Measurements from ENCODE around the gene DET1. TPM values are rescaled to one million over a fixed set of nuclear protein-coding genes. Genes with fewer than 3 reads are reported as not detected.

DET1 gene
- polyA plus RNA-seq, 1 of the 3 experiments (the other 2 are of a cell fraction): 4.5 TPM

- Histone ChIP-seq H3K36me3 (replicated peaks in 1 of 2; ENCODE audit: control insufficient read depth in 1 of 2, insufficient read depth in 2 of 2, low read length in 1 of 2) (peaks cover 10 to 44% of the 10 kb centered on the region in 2 experiments), H3K27ac (ENCODE audit: low read depth in 2 of 2, low read length in 1 of 2) (peak overlapping the region; percentile 77 to 95; a peak in 3 of 4 replicates), H2AFZ (ENCODE audit: low read depth) (peak overlapping the region; percentile 65), H3K4me2 (peak overlapping the region; percentile 88), H4K20me1 (ENCODE audit: insufficient read depth) (no peaks in the 10 kb centered on the region), H3K9me3 (no peaks in the 10 kb centered on the region), H3K9ac (peak overlapping the region; percentile 77), H3K4me3 (ENCODE audit: low read depth in 2 of 2, low read length in 1 of 2) (peak overlapping the region; percentile 94 to 97), H3F3A (replicated peaks; ENCODE audit: insufficient read depth) (peaks cover 9% of the 10 kb centered on the region), H3K27me3 (ENCODE audit: insufficient read depth) (no peaks in the 10 kb centered on the region), H3K4me1 (ENCODE audit: control insufficient read depth in 1 of 2, insufficient read depth in 2 of 2, low read depth in 1 of 2, low read length in 1 of 2) (peaks cover 8 to 17% of the 10 kb centered on the region in 2 experiments; a peak in 3 of 4 replicates), H3K79me2 (ENCODE audit: insufficient read depth) (peaks cover 39% of the 10 kb centered on the region), H3K9me2 (no peaks in the 10 kb centered on the region)
- peak; percentile 42 for DNase-seq
- CTCF ChIA-PET: interaction anchor here (0.7 to 5.3 kb wide), 10 partner anchors 9 to 437 kb away, joined by 3 to 31 read pairs (median 4); no protein-coding TSS in a partner anchor
- WGBS (ENCODE audit: low lambda C conversion rate): 2% methylated on average over 16 of the region's 17 CpGs
- POLR2A ChIA-PET: interaction anchor here (0.5 to 1.0 kb wide), 3 partner anchors 12 to 211 kb away, joined by 3 to 4 read pairs (median 4); partner anchors contain the start of gene NTRK3
- no peak for TF ChIP-seq ELF1 (IDR thresholded peaks at IDR 0.05)
- TF ChIP-seq CTCF (IDR thresholded peaks at IDR 0.05): peak; percentile 47
Observed at GRCh38 chr15:88467935-88468528, 78.4 kb downstream of the DET1 start.

- H3K36me3 ChIP-seq (replicated peaks in 1 of 2; ENCODE audit: control insufficient read depth in 1 of 2, insufficient read depth in 2 of 2, low read length in 1 of 2): peaks cover 9 to 44% of the 10 kb centered on the region in 2 experiments
- H4K20me1 ChIP-seq (ENCODE audit: insufficient read depth): no peaks in the 10 kb centered on the region
- peak within 1 kb of the TSS; percentile 77 for H3K9ac ChIP-seq
- peak within 1 kb of the TSS; percentile 65 for H2AFZ ChIP-seq (ENCODE audit: low read depth)
- POLR2A ChIA-PET: interaction anchor here (0.5 to 1.0 kb wide), 3 partner anchors 12 to 211 kb away, joined by 3 to 4 read pairs (median 4); partner anchors contain the start of gene NTRK3
- H3K4me3 ChIP-seq (ENCODE audit: low read depth in 2 of 2, low read length in 1 of 2): peak within 1 kb of the TSS; percentile 94 to 97
- peaks cover 39% of the 10 kb centered on the region for H3K79me2 ChIP-seq (ENCODE audit: insufficient read depth)
- peak; percentile 92 for DNase-seq
- no peaks in the 10 kb centered on the region for H3K9me2 ChIP-seq
- H3K4me2 ChIP-seq: peak within 1 kb of the TSS; percentile 88
- peaks cover 8 to 17% of the 10 kb centered on the region in 2 experiments; a peak in 3 of 4 replicates for H3K4me1 ChIP-seq (ENCODE audit: control insufficient read depth in 1 of 2, insufficient read depth in 2 of 2, low read depth in 1 of 2, low read length in 1 of 2)
- no peaks in the 10 kb centered on the region for H3K27me3 ChIP-seq (ENCODE audit: insufficient read depth)
- under 1% methylated on average over 32 of the region's 55 CpGs for WGBS (ENCODE audit: low lambda C conversion rate)
- H3K27ac ChIP-seq (ENCODE audit: low read depth in 2 of 2, low read length in 1 of 2): peak within 1 kb of the TSS; percentile 77 to 95
- H3K9me3 ChIP-seq: no peaks in the 10 kb centered on the region
- peaks cover 9% of the 10 kb centered on the region for H3F3A ChIP-seq (replicated peaks; ENCODE audit: insufficient read depth)
- CTCF ChIA-PET: interaction anchor here (0.7 to 5.3 kb wide), 10 partner anchors 9 to 438 kb away, joined by 3 to 31 read pairs (median 4); no protein-coding TSS in a partner anchor
- no peak for TF ChIP-seq REST (IDR thresholded peaks at IDR 0.05; ENCODE audit: low read depth, low read length)
- no peak; the same call in 1 of the 2 replicates for TF ChIP-seq FOSL2 (IDR thresholded peaks at IDR 0.05; ENCODE audit: borderline replicate concordance, low read depth)
- TF ChIP-seq POLR2AphosphoS5 (IDR thresholded peaks at IDR 0.05; ENCODE audit: low read depth, low read length): peak; percentile 54
- no peak for TF ChIP-seq USF2 (IDR thresholded peaks at IDR 0.05; ENCODE audit: borderline replicate concordance, low read depth, low read length)
- TF ChIP-seq CTCF (IDR thresholded peaks at IDR 0.05): no peak
- TF ChIP-seq RAD21 (IDR thresholded peaks at IDR 0.05; ENCODE audit: low read length): no peak
- TF ChIP-seq PBX3 (IDR thresholded peaks at IDR 0.05): peak; percentile 29
- TF ChIP-seq MAX (IDR thresholded peaks at IDR 0.05; ENCODE audit: low read depth): peak; percentile 75
- peak in 1 of 2 experiments; percentile 58; a peak in 1 of 4 replicates for TF ChIP-seq EP300 (IDR thresholded peaks at IDR 0.05; ENCODE audit: borderline replicate concordance in 1 of 2, low read depth in 1 of 2, low read length in 1 of 2)
- TF ChIP-seq GABPA (IDR thresholded peaks at IDR 0.05; ENCODE audit: low read depth): peak; percentile 58
- no peak for TF ChIP-seq SIN3A (IDR thresholded peaks at IDR 0.05; ENCODE audit: borderline replicate concordance, low read depth, low read length)
Observed at GRCh38 chr15:88467073-88467934, 79.2 kb downstream of the DET1 start, which contains the start of the genes MRPL46 and MRPS11. Gene MRPL46, minus strand, starts transcription at chr15:88467388. Its CDS starts 11 bp downstream, at chr15:88467377. Gene MRPS11, plus strand, starts transcription at chr15:88467708. Its CDS starts 10 bp downstream, at chr15:88467718.
